GM12875 (cell line): ENCODE data around the gene NSD1.
"Not testable (repeated sequence)": the region's sequence is repeated elsewhere in the genome, so short reads cannot be mapped to it uniquely, and the experiment has no call there.

Experiments
- H3K4me3 ChIP-seq: one replicate; pipeline ENCODE4 v1.5.1; 2011; ENCODE audit warnings: low read depth, low read length, control low read depth
- CTCF ChIP-seq: IDR thresholded peaks from 2 replicates; pipeline ENCODE4 v1.5.1; 2011; ENCODE audit warnings: low read depth, mild to moderate bottlenecking, control low read depth, inconsistent platforms, low read length, moderate library complexity, borderline replicate concordance; ENCODE audit not compliant: insufficient read depth

NSD1 gene

GRCh38 chr5:177336603-177337494 lies 203.3 kb downstream of the NSD1 start:
- TF ChIP-seq CTCF = no peak
- H3K4me3 ChIP-seq = no peak overlapping the region

GRCh38 chr5:177338251-177339106 lies 204.9 kb downstream of the NSD1 start:
- TF ChIP-seq CTCF = no peak
- no peak overlapping the region for H3K4me3 ChIP-seq

- H3K4me3 ChIP-seq = no peak overlapping the region
- TF ChIP-seq CTCF = no peak
Observed at GRCh38 chr5:177339107-177339638, 205.6 kb downstream of the NSD1 start.

DNA sequence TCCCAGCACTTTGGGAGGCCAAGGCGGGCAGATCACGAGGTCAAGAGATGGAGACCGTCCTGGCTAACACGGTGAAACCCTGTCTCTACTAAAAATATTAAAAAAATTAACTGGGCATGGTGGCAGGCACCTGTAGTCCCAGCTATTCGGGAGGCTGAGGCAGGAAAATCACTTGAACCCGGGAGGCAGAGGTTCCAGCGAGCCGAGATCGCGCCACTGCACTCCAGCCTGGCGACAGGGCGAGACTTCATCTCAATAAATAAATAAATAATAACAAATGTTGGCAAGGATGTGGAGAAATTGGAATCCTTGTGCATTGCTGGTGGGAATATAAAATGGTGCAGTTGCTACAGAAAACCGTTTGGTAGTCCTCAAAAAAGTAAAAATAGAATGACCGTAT lies 209.4 kb downstream of the NSD1 start:
- not testable (repeated sequence) for H3K4me3 ChIP-seq

DNA sequence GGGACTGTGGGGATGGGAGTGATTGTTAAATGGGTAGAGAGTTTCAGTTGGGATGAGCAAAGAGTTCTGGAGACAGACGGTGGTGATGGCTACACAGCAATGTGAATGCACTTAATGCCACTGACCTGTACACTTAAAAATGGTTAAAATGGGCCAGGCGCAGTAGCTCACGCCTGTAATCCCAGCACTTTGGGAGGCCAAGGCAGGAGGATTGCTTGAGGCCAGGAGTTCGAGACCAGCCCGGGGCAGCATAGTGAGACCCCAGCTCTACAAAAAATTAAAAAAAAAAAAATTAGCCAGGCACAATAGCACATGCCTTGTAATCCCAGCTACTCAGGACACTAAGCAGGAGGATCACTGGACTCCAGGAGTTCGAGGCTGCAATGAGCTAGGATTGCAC lies 210.2 kb downstream of the NSD1 start:
- no peak overlapping the region for H3K4me3 ChIP-seq
- no peak for TF ChIP-seq CTCF

- no peak overlapping the region for H3K4me3 ChIP-seq
- TF ChIP-seq CTCF = no peak
Observed at GRCh38 chr5:177344891-177345290, 211.3 kb downstream of the NSD1 start.

GRCh38 chr5:177346820-177347219 lies 213.2 kb downstream of the NSD1 start:
- TF ChIP-seq CTCF = no peak
- H3K4me3 ChIP-seq = no peak overlapping the region
